Measurements from ENCODE around the gene STMP1.
"Not testable (repeated sequence)": the region's sequence is repeated elsewhere in the genome, so short reads cannot be mapped to it uniquely, and the experiment has no call there.

GRCh38 chr7:135667626-135668025, 5.3 kb downstream of the STMP1 start:
- not testable (repeated sequence) for TF ChIP-seq EZH2 (IDR thresholded peaks at IDR 0.05; ENCODE audit: low read depth); CTCF (conservative IDR thresholded peaks at IDR 0.05)

Measured in PC-9 (cell line).